ENCODE results near the gene ACOT9. TPM values are rescaled to one million over a fixed set of nuclear protein-coding genes. Genes with fewer than 3 reads are reported as not detected.
"Not testable (repeated sequence)": the region's sequence is repeated elsewhere in the genome, so short reads cannot be mapped to it uniquely, and the experiment has no call there.

The ACOT9 gene
- total RNA-seq, 8 experiments from 2014 or later: 3.7 to 38.1 (median 17.8) TPM

DNA sequence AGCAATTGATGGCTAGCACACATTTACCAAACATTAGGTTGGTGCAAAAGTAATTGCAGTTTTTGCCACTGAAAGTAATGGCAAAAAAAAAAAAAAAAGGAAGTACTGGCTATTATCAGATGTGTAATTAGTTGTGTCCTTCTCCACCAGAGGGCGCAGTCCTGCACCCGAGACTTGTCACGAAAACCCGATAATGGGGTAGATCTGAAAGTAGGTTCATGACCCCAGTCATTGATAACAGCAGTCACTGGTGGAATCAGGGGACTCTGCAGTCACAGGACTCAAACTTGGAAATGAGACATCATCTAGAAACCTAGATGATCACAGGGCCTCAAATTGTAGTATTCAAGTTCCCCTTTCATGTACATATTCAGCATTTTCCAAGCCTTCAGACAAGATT lies 13.1 kb upstream of the ACOT9 start:
- ATAC-seq (replicated peaks in 6 of 8): peak in 2 of 8 experiments; percentile 25 to 49
- Histone ChIP-seq H3K27ac (no peak overlapping the region), H3K4me1 (replicated peaks in 1 of 2) (no peaks in the 10 kb centered on the region), H3K4me3 (no peak overlapping the region)
- in situ Hi-C loops (cut with MboI; ENCODE audit: low pct_unique_long_range_greater_than_20kb in 2 of 9, low sequenced_read_pairs in 9 of 9, unreplicated experiment in 9 of 9): no loop called here
- WGBS, 10 experiments: 0 to 20% (median 8%) methylated on average over 1 to 4 of the region's 4 CpGs; no CpG with 5 or more reads in 4 of the 10 experiments

DNA sequence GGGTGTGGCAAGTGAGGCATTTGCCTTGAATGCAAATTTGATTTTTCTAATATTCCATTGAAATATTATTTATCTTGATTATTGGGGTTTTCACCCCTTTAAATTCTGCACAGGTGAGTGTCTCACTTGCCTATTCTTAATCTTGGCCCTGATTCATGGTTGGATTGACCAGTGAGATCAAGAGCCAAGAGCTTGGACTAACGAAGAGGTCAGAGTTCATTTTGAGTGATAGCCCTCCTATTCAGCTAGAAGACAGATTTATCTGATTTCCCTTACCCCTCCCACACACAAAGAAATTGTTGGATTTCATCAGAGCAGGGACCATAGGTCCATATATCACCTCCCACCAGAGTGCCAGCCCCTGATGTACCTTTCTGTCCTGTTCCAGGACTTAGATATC lies 11.6 kb upstream of the ACOT9 start:
- in situ Hi-C loops (cut with MboI; ENCODE audit: low pct_unique_long_range_greater_than_20kb in 2 of 9, low sequenced_read_pairs in 9 of 9, unreplicated experiment in 9 of 9): no loop called here
- WGBS, 10 experiments: 80 to 83% methylated on average over 1 of the region's 1 CpG; no CpG with 5 or more reads in 8 of the 10 experiments
- H3K4me3 ChIP-seq: no peak overlapping the region

GRCh38 chrX:23752740-23753415 lies 9.8 kb upstream of the ACOT9 start:
- H3K4me1 ChIP-seq (replicated peaks in 1 of 2): no peaks in the 10 kb centered on the region
- in situ Hi-C loops (cut with MboI; ENCODE audit: low pct_unique_long_range_greater_than_20kb in 2 of 9, low sequenced_read_pairs in 9 of 9, unreplicated experiment in 9 of 9): no loop called here
- 20 to 96% (median 57%) methylated on average over 1 to 2 of the region's 2 CpGs; no CpG with 5 or more reads in 5 of the 10 experiments for WGBS, 10 experiments
- peak in 2 of 8 experiments; percentile 51 to 77 for ATAC-seq (replicated peaks in 6 of 8)
- no peak overlapping the region for H3K4me3 ChIP-seq
- no peak overlapping the region for H3K27ac ChIP-seq

More for the DNA sequence above, 11.6 kb upstream of the ACOT9 start:
- ATAC-seq (replicated peaks in 6 of 8): no peak
- Histone ChIP-seq H3K4me1 (replicated peaks in 1 of 2) (no peaks in the 10 kb centered on the region), H3K27ac (no peak overlapping the region)

- in situ Hi-C loops (cut with MboI; ENCODE audit: low pct_unique_long_range_greater_than_20kb in 2 of 9, low sequenced_read_pairs in 9 of 9, unreplicated experiment in 9 of 9): no loop called here
- Histone ChIP-seq H3K27ac (no peak overlapping the region), H3K4me1 (replicated peaks in 1 of 2) (no peaks in the 10 kb centered on the region), H3K4me3 (no peak overlapping the region)
- no peak for ATAC-seq (replicated peaks in 6 of 8)
- WGBS, 10 experiments: 100% methylated on average over 1 of the region's 2 CpGs; no CpG with 5 or more reads in 8 of the 10 experiments
These were observed 6.5 kb upstream of the ACOT9 start for GRCh38 chrX:23749576-23749975.

DNA sequence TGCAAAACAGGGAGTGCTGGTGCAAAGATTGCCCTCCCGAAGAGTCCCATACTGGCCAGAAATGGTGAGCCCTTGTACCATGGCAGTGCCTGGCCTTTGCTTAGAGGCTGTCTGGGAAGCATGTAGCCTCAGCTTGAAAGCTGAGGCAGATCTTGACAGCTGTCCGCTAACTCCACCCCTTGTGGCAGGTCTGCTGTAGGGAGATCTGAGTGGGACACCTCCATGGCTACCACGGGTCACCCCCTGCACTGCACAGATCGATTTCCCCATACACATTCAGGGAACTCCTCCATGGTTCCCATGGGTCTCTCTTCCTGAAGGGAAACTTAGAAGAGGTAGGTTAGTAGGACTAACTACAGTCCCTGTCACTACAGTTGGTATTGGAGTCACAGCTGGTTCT lies 6.1 kb upstream of the ACOT9 start:
- H3K4me3 ChIP-seq: no peak overlapping the region
- WGBS, 10 experiments: 54 to 88% methylated on average over 2 to 3 of the region's 4 CpGs; no CpG with 5 or more reads in 8 of the 10 experiments
- no peaks in the 10 kb centered on the region for H3K4me1 ChIP-seq (replicated peaks in 1 of 2)
- in situ Hi-C loops (cut with MboI; ENCODE audit: low pct_unique_long_range_greater_than_20kb in 2 of 9, low sequenced_read_pairs in 9 of 9, unreplicated experiment in 9 of 9): no loop called here
- no peak overlapping the region for H3K27ac ChIP-seq
- no peak for ATAC-seq (replicated peaks in 6 of 8)

- Histone ChIP-seq H3K4me3 (no peak overlapping the region), H3K27ac (no peak overlapping the region), H3K4me1 (replicated peaks in 1 of 2) (no peaks in the 10 kb centered on the region)
- in situ Hi-C loops (cut with MboI; ENCODE audit: low pct_unique_long_range_greater_than_20kb in 2 of 9, low sequenced_read_pairs in 9 of 9, unreplicated experiment in 9 of 9): no loop called here
- WGBS, 10 experiments: 7 to 100% (median 100%) methylated on average over 1 to 3 of the region's 3 CpGs; no CpG with 5 or more reads in 6 of the 10 experiments
- no peak for ATAC-seq (replicated peaks in 6 of 8)
These were observed 2.7 kb upstream of the ACOT9 start for GRCh38 chrX:23745786-23746185.

GRCh38 chrX:23743623-23743971 lies 521 bp upstream of the ACOT9 start:
- H3K4me1 ChIP-seq (replicated peaks in 1 of 2); in situ Hi-C loops (cut with MboI; ENCODE audit: low pct_unique_long_range_greater_than_20kb in 2 of 9, low sequenced_read_pairs in 9 of 9, unreplicated experiment in 9 of 9); ATAC-seq (replicated peaks in 6 of 8): not testable (repeated sequence)
- 61 to 100% methylated on average over 3 to 6 of the region's 14 CpGs; no CpG with 5 or more reads in 8 of the 10 experiments for WGBS, 10 experiments
- Histone ChIP-seq H3K4me3 (peak overlapping the region; percentile 37 to 76 (median 47)), H3K27ac (peak overlapping the region in 1 of 2 donors; percentile 47)

DNA sequence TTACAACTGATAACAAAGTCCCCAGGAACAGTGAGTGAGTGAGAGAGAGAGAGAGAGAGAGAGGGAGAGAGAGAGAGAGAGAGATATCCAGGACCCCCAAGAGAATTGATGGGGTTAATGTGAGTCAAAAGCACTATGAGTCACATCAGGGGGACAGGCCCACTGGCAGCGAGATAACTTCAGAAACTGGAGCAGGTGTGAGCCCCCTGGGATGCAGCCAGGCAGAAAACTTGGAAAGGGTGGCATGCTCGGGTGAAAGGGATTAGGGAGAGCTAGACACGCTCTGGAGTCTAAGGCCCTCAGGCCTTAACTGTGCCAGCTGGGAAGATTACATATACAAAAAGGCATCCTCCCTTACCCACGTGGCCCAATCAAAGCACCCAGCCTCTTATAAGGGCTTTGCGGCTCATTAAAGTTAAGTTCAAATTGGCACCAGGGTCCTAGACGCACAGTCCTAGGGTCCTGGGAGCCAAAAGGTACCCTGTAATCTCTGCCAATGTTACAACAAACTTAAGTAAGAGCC lies 841 bp downstream of the ACOT9 start:
- 20 to 77% methylated on average over 1 to 3 of the region's 6 CpGs; no CpG with 5 or more reads in 8 of the 10 experiments for WGBS, 10 experiments
- peak overlapping the region; percentile 37 to 76 (median 47) for H3K4me3 ChIP-seq
- no peaks in the 10 kb centered on the region for H3K4me1 ChIP-seq (replicated peaks in 1 of 2)
- in situ Hi-C loops (cut with MboI; ENCODE audit: low pct_unique_long_range_greater_than_20kb in 2 of 9, low sequenced_read_pairs in 9 of 9, unreplicated experiment in 9 of 9): no loop called here
- ATAC-seq (replicated peaks in 6 of 8): peak in 5 of 8 experiments; percentile 15 to 67 (median 42)
- no peak overlapping the region for H3K27ac ChIP-seq

GRCh38 chrX:23737413-23737812 lies 5.7 kb downstream of the ACOT9 start:
- in situ Hi-C loops (cut with MboI; ENCODE audit: low pct_unique_long_range_greater_than_20kb in 2 of 9, low sequenced_read_pairs in 9 of 9, unreplicated experiment in 9 of 9): no loop called here
- ATAC-seq (replicated peaks in 6 of 8): no peak
- H3K27ac ChIP-seq: no peak overlapping the region
- H3K4me3 ChIP-seq: no peak overlapping the region
- no peaks in the 10 kb centered on the region for H3K4me1 ChIP-seq (replicated peaks in 1 of 2)

- no peak overlapping the region for H3K27ac ChIP-seq
- 0 to 100% (median 92%) methylated on average over 1 to 3 of the region's 3 CpGs; no CpG with 5 or more reads in 4 of the 10 experiments for WGBS, 10 experiments
- no peak for ATAC-seq (replicated peaks in 6 of 8)
- in situ Hi-C loops (cut with MboI; ENCODE audit: low pct_unique_long_range_greater_than_20kb in 2 of 9, low sequenced_read_pairs in 9 of 9, unreplicated experiment in 9 of 9): no loop called here
- no peaks in the 10 kb centered on the region for H3K4me1 ChIP-seq (replicated peaks in 1 of 2)
- no peak overlapping the region for H3K4me3 ChIP-seq
These were observed 7.0 kb downstream of the ACOT9 start for GRCh38 chrX:23736030-23736429.

DNA sequence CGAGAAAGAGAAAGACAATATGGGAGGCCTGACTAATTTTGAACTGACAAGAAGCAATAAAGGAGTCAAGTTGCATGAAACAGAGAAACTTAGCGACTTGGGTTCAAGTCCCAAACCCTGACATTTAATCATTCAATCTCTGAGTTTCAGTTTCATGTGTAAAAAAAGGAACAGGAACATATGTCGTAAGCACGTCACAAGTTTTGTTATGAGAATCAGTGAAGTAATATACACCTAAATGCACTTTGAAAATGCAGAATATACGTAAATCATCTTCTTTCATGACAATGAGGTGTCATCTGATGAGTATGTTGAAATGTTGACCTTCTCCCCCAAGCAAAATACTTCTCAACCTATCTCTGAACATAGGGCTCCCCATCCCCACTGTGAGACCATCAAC lies 10.4 kb downstream of the ACOT9 start:
- H3K4me1 ChIP-seq (replicated peaks in 1 of 2): no peaks in the 10 kb centered on the region
- in situ Hi-C loops (cut with MboI; ENCODE audit: low pct_unique_long_range_greater_than_20kb in 2 of 9, low sequenced_read_pairs in 9 of 9, unreplicated experiment in 9 of 9): no loop called here
- H3K4me3 ChIP-seq: no peak overlapping the region
- WGBS, 10 experiments: 40 to 100% (median 88%) methylated on average over 1 to 5 of the region's 5 CpGs; no CpG with 5 or more reads in 2 of the 10 experiments
- ATAC-seq (replicated peaks in 6 of 8): no peak
- no peak overlapping the region for H3K27ac ChIP-seq

DNA sequence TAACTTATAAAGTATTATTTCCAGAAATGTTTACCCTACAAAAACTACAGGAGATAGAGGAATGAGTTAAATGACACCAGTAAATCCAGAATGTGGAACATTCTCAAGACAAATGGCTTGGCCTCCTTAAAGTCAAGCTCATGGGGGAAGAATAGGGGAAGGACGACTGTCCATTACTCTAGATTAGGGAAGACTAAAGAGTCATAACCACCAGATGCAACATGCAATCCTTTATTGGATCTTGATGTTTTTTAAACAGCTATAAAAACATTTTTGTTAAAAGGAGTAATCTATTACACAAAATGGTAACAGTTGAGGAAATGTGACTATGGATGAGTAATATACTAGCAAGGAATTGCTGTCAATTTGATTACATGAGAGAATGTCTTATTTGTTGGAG lies 11.1 kb downstream of the ACOT9 start:
- ATAC-seq (replicated peaks in 6 of 8): no peak
- Histone ChIP-seq H3K27ac (no peak overlapping the region), H3K4me3 (no peak overlapping the region), H3K4me1 (replicated peaks in 1 of 2) (no peaks in the 10 kb centered on the region)
- WGBS, 10 experiments: 33 to 75% (median 60%) methylated on average over 1 of the region's 1 CpG; no CpG with 5 or more reads in 7 of the 10 experiments
- in situ Hi-C loops (cut with MboI; ENCODE audit: low pct_unique_long_range_greater_than_20kb in 2 of 9, low sequenced_read_pairs in 9 of 9, unreplicated experiment in 9 of 9): no loop called here

DNA sequence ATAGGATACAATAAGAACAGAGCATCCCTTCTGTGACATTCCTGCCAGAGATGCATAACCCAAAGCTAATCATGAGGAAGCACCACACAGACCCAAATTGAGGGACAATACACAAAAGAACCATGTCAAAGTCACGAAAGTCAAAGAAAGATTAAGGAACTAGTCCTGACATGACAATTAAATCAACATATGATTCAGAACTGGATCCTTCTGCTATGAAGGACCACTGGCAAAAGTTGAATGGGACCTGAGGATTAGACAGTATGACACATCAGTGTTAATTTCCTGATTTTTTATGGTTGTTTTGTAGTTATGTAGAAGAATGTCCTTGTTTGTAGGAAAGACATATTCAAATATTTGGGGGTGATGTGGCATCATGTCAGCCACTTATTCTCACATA lies 13.9 kb downstream of the ACOT9 start:
- no peak overlapping the region for H3K27ac ChIP-seq
- H3K4me1 ChIP-seq (replicated peaks in 1 of 2): no peaks in the 10 kb centered on the region
- no peak for ATAC-seq (replicated peaks in 6 of 8)
- 100% methylated on average over 1 of the region's 1 CpG; no CpG with 5 or more reads in 9 of the 10 experiments for WGBS, 10 experiments
- in situ Hi-C loops (cut with MboI; ENCODE audit: low pct_unique_long_range_greater_than_20kb in 2 of 9, low sequenced_read_pairs in 9 of 9, unreplicated experiment in 9 of 9): no loop called here
- H3K4me3 ChIP-seq: no peak overlapping the region

GRCh38 chrX:23727206-23727605 lies 15.9 kb downstream of the ACOT9 start:
- 40 to 83% methylated on average over 1 to 2 of the region's 3 CpGs; no CpG with 5 or more reads in 8 of the 10 experiments for WGBS, 10 experiments
- Histone ChIP-seq H3K4me3 (no peak overlapping the region), H3K4me1 (replicated peaks in 1 of 2) (no peaks in the 10 kb centered on the region), H3K27ac (no peak overlapping the region)
- no peak for ATAC-seq (replicated peaks in 6 of 8)
- in situ Hi-C loops (cut with MboI; ENCODE audit: low pct_unique_long_range_greater_than_20kb in 2 of 9, low sequenced_read_pairs in 9 of 9, unreplicated experiment in 9 of 9): no loop called here
